NT2/D1 (cell line): ENCODE results near the gene C3orf62.
A peak's percentile ranks its signal among the peaks of the same experiment; 100 is the strongest.

ENCODE experiments used
- DNase-seq: peaks from one replicate; pipeline ENCODE4 v3.0.0-alpha.2; 2011; ENCODE audit warnings: low read depth, low spot score
- H3K27me3 ChIP-seq: 2 replicates; pipeline ENCODE4 v1.6.0; 2011; ENCODE audit warnings: mild to moderate bottlenecking; ENCODE audit not compliant: insufficient read length, insufficient read depth
- H3K36me3 ChIP-seq: 2 replicates; pipeline ENCODE4 v1.6.1; 2011; ENCODE audit warnings: mild to moderate bottlenecking, low read length, mixed read lengths; ENCODE audit not compliant: insufficient read depth, insufficient read length
- H3K4me1 ChIP-seq: 2 replicates; pipeline ENCODE4 v1.5.1; 2011; ENCODE audit not compliant: insufficient read depth, insufficient read length
- H3K4me3 ChIP-seq: 2 replicates; pipeline ENCODE4 v1.5.1; 2011; ENCODE audit warnings: low read depth; ENCODE audit not compliant: insufficient read length
- H3K9ac ChIP-seq: 2 replicates; pipeline ENCODE4 v1.6.0; 2011; ENCODE audit warnings: low read depth; ENCODE audit not compliant: insufficient read length
- H3K9me3 ChIP-seq: 2 replicates; pipeline ENCODE4 v1.5.1; 2011; ENCODE audit warnings: mild to moderate bottlenecking, low read length; ENCODE audit not compliant: insufficient read depth
- SUZ12 ChIP-seq: IDR thresholded peaks from 2 replicates; pipeline ENCODE4 v1.6.1; 2011; ENCODE audit not compliant: insufficient read length, insufficient read depth; ENCODE audit errors: extremely low read depth
- YY1 ChIP-seq: IDR thresholded peaks from 2 replicates; pipeline ENCODE4 v1.6.1; 2011; ENCODE audit not compliant: insufficient read length, insufficient read depth
- ZNF274 ChIP-seq: IDR thresholded peaks from 2 replicates; pipeline ENCODE4 v1.6.1; 2011; ENCODE audit warnings: mild to moderate bottlenecking, low read depth, low read length

Gene C3orf62

DNA sequence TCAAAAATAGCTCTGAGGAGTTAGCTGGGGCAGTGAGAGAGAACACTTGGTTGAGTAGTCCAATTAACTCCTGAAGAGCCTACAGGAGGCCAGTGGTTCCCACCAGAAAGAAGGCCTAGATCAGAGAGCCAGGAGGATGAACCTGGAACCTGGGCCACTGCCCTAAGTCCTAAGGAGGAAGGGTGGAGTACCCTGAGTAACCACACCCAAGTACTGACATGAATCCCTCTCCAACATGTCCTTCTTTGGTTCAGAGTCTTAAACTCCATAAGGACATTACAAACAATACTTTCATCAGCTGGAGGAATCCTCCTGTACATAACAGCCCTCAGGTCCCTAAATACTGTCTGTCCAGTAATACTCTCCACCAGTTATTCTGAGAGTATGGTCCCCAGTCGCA lies 25.6 kb upstream of the C3orf62 start:
- H3K27me3 ChIP-seq = no peaks in the 10 kb centered on the region
- no peaks in the 10 kb centered on the region for H3K9me3 ChIP-seq
- no peak for DNase-seq
- H3K4me3 ChIP-seq = no peak overlapping the region
- no peaks in the 10 kb centered on the region for H3K4me1 ChIP-seq
- peaks cover 72% of the 10 kb centered on the region for H3K36me3 ChIP-seq
- H3K9ac ChIP-seq = no peak overlapping the region
- TF ChIP-seq SUZ12 = no peak

DNA sequence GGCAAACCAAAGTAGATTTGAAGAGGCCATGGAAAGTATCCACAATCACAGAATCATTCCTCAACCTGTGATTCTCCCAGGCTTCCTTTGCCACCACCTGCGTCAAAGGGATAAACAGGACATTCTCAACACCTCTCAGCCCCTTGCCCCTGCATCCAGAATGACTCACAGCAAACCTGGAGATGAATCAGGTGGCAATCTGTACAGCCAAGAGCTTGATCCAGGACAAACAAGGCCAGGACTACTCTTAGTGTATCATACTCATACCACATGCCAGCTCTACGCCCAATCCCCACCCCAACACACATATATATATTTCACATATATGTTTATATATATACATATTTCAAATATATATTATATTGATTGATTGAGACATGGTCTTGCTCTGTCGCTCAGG lies 23.6 kb upstream of the C3orf62 start:
- Histone ChIP-seq H3K27me3 (no peaks in the 10 kb centered on the region), H3K4me3 (no peak overlapping the region), H3K9me3 (no peaks in the 10 kb centered on the region), H3K9ac (no peak overlapping the region), H3K36me3 (peaks cover 79% of the 10 kb centered on the region), H3K4me1 (no peaks in the 10 kb centered on the region)
- DNase-seq = no peak
- TF ChIP-seq SUZ12 (no peak), YY1 (no peak), ZNF274 (no peak)

DNA sequence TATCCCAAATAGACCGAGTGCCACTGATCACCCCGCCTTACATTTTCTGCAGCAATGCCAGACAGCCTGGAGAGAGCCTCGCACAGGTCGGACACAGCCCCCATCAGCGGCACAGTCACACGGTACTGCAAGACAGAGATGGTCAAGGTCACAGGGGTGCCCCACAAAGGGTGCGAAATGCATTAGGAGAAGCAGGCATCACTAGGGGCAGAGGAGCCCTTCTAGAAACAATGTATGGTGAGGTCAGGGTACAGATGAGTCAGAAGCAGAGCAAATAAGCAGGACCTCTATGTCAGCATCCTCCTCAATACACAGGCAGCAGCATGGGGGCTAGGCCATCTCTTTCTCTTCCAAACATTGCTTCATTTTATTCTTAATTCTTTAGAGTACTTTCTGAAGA lies 21.5 kb upstream of the C3orf62 start:
- Histone ChIP-seq H3K9ac (no peak overlapping the region), H3K4me1 (no peaks in the 10 kb centered on the region), H3K27me3 (no peaks in the 10 kb centered on the region), H3K4me3 (no peak overlapping the region), H3K36me3 (peaks cover 81% of the 10 kb centered on the region), H3K9me3 (no peaks in the 10 kb centered on the region)
- no peak for DNase-seq
- TF ChIP-seq ZNF274 (no peak), YY1 (no peak), SUZ12 (no peak)

DNA sequence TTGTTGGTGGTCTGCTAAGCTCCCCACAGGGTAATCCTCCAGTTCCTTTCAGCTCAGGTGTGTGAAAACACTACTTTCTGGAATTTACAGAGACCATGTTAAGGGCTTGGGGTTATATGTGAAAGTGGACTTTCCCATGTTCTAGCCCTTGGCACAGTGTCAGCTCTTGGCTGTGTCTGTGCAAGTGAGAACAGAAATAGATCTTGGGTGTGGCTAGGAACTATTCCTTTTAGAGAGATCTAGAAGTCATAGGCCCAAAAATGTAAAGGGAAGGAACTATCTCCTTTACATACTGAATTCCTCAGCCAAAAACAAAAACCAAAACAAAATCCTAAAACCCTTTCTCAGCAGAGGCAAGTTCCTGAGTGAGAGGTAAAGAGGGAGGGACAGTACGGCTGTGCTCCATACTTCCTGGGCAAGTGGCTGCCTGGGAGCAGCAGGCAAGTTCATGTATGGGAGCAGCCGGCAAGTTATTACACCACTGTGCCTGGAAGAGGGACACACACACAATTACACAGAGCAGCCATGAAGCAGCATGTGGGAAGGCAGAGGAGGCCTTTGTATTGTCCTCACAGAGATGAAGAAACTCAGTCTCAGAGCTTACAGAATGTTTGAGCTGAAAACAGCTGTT lies 19.9 kb upstream of the C3orf62 start:
- Histone ChIP-seq H3K9ac (no peak overlapping the region), H3K9me3 (no peaks in the 10 kb centered on the region), H3K4me3 (no peak overlapping the region), H3K4me1 (no peaks in the 10 kb centered on the region), H3K27me3 (no peaks in the 10 kb centered on the region), H3K36me3 (peaks cover 82% of the 10 kb centered on the region)
- TF ChIP-seq YY1 (no peak), ZNF274 (no peak), SUZ12 (no peak)
- no peak for DNase-seq

DNA sequence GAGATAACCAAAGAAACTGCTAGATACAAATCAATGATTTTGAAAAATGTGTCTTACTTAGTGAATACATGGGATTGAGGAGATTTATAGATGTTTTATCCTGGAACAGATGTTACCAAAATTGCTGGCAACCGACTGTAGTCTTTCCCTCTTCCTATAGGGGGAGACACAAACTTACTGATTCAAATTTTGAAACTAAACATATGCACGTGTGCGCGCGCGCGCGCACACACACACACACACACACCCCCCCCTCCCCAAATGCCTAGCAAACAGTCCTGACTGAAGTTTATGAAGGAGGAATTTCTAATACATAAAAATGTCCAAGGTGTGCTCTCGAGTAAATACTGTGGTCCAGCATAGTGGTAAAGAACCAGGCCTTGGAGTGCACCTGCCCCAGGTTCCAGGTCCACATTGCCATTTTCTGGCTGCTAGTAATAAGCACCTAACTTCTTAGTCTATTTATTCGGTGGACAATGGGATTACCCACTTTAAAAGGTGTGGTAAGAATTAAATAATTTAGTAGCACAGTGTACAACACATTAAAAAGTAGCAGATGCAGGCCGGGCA lies 18.5 kb upstream of the C3orf62 start:
- TF ChIP-seq YY1 = no peak
- no peak for TF ChIP-seq ZNF274
- TF ChIP-seq SUZ12 = no peak
- peak; percentile 6 for DNase-seq
- Histone ChIP-seq H3K4me1 (no peaks in the 10 kb centered on the region), H3K9ac (no peak overlapping the region), H3K4me3 (no peak overlapping the region), H3K27me3 (no peaks in the 10 kb centered on the region), H3K9me3 (no peaks in the 10 kb centered on the region), H3K36me3 (peaks cover 77% of the 10 kb centered on the region)

DNA sequence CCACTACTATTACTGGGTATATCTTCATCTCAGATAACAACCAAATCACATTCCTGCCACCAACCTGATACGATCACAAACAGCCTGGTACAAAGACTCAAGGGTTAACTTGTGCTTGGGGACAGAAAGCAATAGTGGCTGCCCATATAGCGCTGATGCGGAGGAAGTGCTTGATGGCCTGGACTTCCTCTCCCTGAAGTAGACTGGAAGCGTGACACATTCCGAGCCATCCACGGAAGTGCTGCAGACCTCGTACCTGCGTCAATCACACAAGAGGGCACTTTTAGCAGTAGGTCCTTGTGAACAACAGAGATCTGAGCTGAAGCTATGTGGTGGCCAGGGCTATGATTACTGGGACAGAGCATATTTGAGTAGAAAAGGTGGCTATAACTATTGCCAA lies 17.3 kb upstream of the C3orf62 start:
- TF ChIP-seq SUZ12 (no peak), YY1 (no peak), ZNF274 (no peak)
- Histone ChIP-seq H3K4me3 (no peak overlapping the region), H3K27me3 (no peaks in the 10 kb centered on the region), H3K36me3 (peaks cover 77% of the 10 kb centered on the region), H3K9me3 (no peaks in the 10 kb centered on the region), H3K4me1 (no peaks in the 10 kb centered on the region), H3K9ac (no peak overlapping the region)
- no peak for DNase-seq

DNA sequence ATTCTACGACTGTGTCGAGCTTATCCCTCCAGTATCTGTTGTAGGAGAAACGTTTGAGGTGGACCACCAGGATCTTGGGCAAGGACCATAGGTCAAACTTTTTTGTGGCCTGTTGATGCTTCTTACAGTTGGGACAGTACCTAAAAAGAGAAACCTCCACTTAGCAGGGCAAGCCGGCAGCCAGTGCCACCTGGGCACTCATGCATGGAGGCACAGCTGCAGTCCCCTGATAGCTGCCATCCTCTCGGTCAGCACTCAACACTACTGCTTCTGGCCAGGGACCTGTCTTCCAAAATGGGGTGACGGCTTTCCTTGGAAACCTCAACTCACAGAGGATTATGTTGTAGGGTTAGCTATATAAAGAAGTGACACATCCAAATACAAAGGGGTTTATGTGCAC lies 7.0 kb upstream of the C3orf62 start:
- no peak overlapping the region for H3K9ac ChIP-seq
- H3K9me3 ChIP-seq = no peaks in the 10 kb centered on the region
- H3K4me1 ChIP-seq = no peaks in the 10 kb centered on the region
- no peak for DNase-seq
- no peak for TF ChIP-seq YY1
- no peak for TF ChIP-seq SUZ12
- no peak for TF ChIP-seq ZNF274
- H3K36me3 ChIP-seq = peaks cover 74% of the 10 kb centered on the region
- H3K27me3 ChIP-seq = no peaks in the 10 kb centered on the region
- no peak overlapping the region for H3K4me3 ChIP-seq

DNA sequence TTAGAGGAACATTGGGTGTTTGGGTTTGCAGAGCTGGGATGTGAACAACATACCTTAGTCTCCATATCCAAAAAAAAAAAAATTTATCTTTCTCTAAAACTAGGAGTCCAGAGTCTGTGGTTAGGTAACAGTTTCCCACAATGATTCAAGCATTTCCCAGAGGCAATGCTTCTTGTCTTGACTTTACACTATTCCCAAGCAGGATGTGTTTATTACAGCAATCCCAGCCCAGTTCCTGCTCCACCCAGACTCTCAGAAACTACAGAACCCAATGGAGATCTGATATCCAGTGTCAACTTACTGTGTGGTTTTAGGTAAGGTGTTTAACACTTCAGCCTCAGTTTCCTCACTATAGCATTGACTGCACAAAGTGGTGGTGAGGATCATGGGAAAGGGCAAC lies 2.3 kb upstream of the C3orf62 start:
- Histone ChIP-seq H3K4me1 (no peaks in the 10 kb centered on the region), H3K27me3 (no peaks in the 10 kb centered on the region), H3K9me3 (no peaks in the 10 kb centered on the region), H3K4me3 (no peak overlapping the region), H3K9ac (no peak overlapping the region), H3K36me3 (peaks cover 69% of the 10 kb centered on the region)
- TF ChIP-seq ZNF274 = no peak
- TF ChIP-seq SUZ12 = no peak
- TF ChIP-seq YY1 = no peak
- DNase-seq = no peak
